Muscle of back (tissue), 13 donors: ENCODE measurements around the gene TBX18. TPM values are rescaled to one million over a fixed set of nuclear protein-coding genes. Genes with fewer than 3 reads are reported as not detected.
A peak's percentile ranks its signal among the peaks of the same experiment; 100 is the strongest.

Source experiments
- DNase-seq, 3 donors: peaks; one replicate each; pipeline versions ENCODE4 v3.0.0 to v3.0.0-alpha.2; 2013
- long read RNA-seq, 9 donors: transcript quantifications; one replicate each; lab custom pipeline, GENCODE V29; 2026
- polyA plus RNA-seq, 10 donors: library from polyadenylated mRNA; unstranded; fragments of 120-200 nt; gene quantifications; one replicate each; pipeline ENCODE4 v1.2.1, GENCODE V29; 2013; ENCODE audit not compliant: insufficient read length in 10 of 10

TBX18 gene
- 10 to 100 TPM in 8 of 10 donors, 1 to 10 TPM in 2; 9.2 to 30.6 (median 12.8) TPM for polyA plus RNA-seq
- long read RNA-seq, donor 1, partial matches to known transcripts: 0 of 2 reads
- long read RNA-seq, donor 1, other reads (novel, unspliced or antisense): 0 of 2 reads
- long read RNA-seq, donor 2: 0 reads
- long read RNA-seq, donor 3: 0 reads
- long read RNA-seq, donor 4, full-length matches to known transcripts: 1 of 1 reads
- long read RNA-seq, donor 4, partial matches to known transcripts: 0 of 1 reads
- long read RNA-seq, donor 4, other reads (novel, unspliced or antisense): 0 of 1 reads
- long read RNA-seq, donor 5, full-length matches to known transcripts: 2 of 2 reads
- long read RNA-seq, donor 5, partial matches to known transcripts: 0 of 2 reads
- long read RNA-seq, donor 5, other reads (novel, unspliced or antisense): 0 of 2 reads
- long read RNA-seq, donor 6, full-length matches to known transcripts: 4 of 4 reads
- long read RNA-seq, donor 6, partial matches to known transcripts: 0 of 4 reads
- long read RNA-seq, donor 6, other reads (novel, unspliced or antisense): 0 of 4 reads
- long read RNA-seq, donor 7, full-length matches to known transcripts: 2 of 2 reads
- long read RNA-seq, donor 7, partial matches to known transcripts: 0 of 2 reads
- long read RNA-seq, donor 7, other reads (novel, unspliced or antisense): 0 of 2 reads
- long read RNA-seq, donor 8, full-length matches to known transcripts: 6 of 6 reads
- long read RNA-seq, donor 8, partial matches to known transcripts: 0 of 6 reads
- long read RNA-seq, donor 8, other reads (novel, unspliced or antisense): 0 of 6 reads
- long read RNA-seq, donor 9: 0 reads

DNA sequence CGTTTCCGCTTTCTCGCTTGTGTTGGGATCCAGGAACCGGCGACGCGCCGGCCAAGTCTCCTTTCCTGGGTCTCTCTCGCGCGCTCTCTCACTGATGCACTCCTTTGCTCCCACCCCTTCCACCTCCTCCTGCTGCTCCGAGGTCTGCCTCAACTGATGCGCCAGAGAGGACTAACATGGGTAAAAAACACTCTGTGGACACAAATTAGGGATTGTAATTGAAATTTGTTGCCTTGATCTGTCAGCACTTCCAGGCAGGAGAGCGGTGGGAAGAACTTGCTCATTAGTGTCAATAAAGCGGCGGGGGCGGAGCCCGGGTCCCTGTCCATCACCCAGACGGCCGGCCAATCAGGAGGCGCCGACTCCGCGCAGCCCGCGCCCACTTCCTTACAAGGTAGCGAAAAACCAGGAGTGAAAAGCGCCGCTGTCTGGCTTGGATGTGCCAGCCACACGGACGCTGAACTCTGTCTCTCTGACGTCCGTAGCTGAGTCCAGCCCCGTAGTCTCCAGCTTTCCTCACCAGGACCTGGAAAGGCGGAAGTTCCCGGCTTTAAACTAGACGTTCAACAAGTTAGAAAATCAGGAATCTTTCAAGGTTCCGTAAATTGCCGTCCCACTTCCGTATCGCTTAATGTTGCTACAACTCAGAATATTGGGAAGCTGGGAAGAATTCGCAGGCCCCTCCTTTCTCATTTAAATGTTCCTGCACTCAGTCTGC lies at the start of gene TBX18:
TSS of gene TBX18 (minus strand) at position 267 of the 718 bp plus-strand sequence. CDS start 417 bp downstream, outside the sequence.
- peak; percentile 94 to 98 (median 97) for DNase-seq

DNA sequence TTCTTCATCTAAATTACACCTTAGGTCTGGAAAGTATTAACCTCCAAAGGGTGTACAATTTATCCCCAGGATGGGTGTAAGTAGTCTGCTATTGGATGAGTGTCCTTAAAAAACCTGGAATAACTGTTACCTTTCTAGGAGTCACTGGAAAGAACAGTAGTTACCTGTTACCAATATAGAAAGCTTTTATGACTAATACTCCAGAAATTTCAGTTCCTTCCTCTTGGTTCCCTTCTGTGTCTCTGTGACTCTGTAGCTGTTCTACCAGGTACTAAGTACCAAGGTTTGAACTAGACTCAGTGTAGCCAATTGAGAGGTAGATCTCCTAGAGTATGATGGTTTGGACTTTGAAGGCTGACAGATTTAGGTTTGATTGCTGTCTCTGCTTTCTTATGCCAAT lies 47.0 kb upstream of the TBX18 start:
- DNase-seq: no peak

DNA sequence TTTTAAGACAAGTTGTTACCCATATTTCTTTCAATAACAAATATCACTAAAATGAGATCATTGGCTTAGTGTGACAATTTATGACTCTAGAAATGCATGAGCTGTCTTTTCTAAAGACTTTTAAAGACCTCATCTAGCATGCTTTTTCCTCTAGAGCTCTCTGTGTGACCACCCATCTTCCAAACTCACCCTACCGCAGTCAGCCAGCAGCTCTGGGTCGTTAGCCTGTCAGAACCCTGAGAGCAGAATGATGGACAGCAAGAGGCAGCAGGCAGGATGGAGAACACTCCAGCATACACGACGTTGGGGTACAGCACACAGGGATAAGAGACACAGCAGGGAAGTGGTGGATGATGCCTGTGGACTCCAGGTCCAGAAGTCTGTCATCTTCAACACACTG lies 45.1 kb upstream of the TBX18 start:
- peak in 1 of 3 donors; percentile 51 for DNase-seq

DNA sequence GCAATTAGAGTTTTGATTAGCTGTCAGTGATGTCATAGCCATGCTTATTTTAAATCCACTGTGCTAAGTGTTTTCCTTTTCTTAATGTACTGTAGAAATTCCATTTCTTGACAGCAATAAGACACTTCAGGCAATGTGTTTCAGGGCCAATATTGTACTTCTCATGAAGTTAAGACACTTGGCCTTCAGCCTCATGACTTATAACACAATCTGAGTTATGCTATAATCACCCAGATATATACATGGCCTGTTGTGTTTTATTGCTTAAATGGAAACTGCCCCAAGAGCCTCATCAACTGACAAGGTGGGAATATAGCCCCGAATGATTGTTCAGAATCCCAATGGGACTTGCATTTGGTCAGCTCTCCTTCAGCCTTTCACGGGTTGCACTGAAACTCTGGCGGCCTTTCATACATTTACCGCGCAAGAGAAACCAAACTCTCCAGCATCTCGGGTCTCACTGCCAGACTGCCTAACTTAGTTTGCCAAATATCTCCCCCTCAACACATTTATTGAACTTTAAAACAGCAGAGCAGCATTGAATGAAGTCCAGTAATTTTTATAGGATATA lies 44.2 kb upstream of the TBX18 start:
- peak; percentile 19 to 83 (median 35) for DNase-seq

DNA sequence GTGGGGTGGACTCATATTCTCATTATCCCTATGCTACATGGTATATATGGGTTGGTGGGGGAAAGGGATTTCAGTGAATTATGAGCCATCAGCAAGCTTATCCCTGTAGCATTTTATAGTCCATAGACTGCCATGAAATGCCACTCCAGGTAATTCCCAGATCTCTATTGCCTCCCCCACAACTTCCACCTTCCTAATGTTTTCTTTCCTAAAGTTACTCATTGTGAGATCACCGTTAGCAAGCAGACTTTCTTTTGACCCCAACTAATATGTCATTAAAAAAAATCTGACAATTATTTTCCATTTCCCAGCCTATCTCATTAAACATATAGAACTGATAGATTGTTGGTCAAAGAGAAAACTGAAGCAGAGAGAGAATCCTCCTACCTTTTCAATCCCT lies 40.7 kb upstream of the TBX18 start:
- no peak for DNase-seq

DNA sequence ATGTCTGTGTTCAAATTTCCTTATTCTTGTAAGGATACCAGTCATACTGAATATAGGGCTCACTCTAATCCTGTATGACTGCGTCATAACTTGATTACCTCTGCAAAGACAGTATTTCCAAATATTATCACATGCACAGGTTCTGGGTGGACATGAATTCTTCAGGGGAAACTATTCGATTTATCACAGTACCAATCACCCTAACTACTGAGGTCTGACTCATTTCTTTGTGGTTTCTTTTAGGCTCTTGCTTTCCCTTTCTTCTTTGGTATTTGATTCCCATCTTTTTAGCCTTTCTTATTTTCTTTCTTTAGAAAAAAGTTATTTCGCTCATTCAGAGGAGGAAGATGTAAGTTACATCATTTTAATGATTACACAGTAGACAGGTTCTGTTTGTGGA lies 40.3 kb upstream of the TBX18 start:
- no peak for DNase-seq

DNA sequence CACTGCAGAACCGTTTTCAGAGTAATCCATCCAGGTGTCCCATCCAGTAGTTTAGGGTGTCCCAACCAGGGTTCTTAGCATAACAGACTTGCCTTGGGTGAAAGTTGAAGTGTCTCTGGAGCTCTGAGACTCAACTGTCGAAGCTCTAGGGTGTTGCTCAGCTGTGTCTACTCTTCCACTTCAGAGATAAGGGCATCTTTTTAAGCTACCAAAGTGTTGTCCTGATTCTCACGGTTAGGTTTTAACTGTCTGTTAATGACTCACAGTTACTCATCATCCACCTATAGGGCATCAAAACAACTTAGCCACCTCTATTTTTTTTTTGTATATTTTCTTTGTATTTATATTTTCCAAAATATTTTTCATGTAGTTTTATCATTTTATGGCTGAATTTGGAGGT lies 36.9 kb upstream of the TBX18 start:
- DNase-seq: no peak

DNA sequence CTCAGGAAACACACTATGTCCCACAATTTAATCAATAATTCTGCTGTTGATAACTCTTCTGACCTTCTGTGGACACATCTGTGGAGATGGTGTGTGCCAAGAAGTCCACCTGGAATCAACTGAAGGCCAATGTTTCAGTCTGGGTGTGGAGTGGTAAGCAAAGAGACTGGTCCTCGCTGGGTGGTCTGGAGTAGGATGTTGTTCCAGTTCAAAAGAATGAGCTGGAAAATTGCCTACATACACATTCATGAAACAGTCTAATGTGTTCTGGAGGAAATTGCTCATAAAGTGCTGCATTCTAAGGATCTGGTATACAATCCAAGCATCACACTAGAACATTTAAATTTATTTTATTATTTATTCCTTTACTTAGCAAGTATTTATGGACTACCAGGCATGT lies 33.9 kb upstream of the TBX18 start:
- DNase-seq: peak in 2 of 3 donors; percentile 33 to 57

DNA sequence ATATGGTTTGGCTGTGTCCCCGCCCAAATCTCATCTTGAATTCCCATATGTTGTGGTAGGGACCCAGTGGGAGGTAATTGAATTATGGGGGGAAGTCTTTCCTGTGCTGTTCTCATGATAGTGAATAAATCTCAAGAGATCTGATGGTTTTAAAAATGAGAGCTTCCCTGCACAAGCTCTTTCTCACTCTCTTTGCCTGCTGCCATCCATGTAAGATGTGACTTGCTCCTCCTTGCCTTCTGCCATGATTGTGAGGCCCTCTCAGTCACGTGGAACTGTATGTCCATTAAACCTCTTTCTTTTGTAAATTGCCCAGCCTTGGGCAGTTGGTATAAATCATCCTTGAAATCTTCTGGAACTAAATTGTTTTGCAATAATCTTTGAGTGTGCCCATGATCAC lies 31.9 kb upstream of the TBX18 start:
- no peak for DNase-seq

DNA sequence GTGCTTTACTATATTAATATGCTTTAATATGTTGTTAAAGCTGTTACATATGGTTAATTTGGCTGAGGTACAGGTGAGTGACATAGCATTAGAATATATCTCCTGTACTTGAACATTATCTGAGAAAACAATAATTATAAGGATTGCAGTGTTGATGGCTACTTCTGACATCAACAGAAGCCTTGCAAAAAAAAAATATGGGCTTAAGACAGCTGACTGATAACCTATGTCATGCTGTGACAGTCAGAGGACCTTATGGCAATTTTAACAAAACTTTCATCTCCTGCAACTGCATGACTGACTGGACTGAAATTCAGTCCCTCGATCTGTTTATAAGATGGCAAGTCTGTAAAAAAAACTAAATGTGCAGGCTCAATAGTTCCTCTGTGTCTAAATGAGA lies 27.5 kb upstream of the TBX18 start:
- DNase-seq: no peak

DNA sequence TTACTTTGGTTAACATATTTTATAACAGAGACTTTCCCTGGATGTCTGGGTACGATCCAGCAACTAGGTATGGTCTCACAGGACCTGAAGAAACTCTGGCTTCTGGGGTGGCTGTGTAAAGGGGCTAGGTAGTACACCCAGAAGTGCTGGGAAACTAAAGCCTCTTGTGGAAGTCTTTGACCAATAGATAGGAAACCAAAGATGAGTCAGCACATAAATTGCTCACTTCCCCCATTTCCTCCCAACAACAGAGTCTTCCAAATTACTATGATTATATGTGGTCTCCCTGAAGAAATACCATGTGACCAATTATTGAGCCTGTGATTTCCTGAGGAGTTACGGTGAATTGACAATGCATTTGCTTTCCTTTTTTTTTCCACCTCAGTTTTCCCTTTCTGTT lies 26.8 kb upstream of the TBX18 start:
- peak in 1 of 3 donors; percentile 6 for DNase-seq

DNA sequence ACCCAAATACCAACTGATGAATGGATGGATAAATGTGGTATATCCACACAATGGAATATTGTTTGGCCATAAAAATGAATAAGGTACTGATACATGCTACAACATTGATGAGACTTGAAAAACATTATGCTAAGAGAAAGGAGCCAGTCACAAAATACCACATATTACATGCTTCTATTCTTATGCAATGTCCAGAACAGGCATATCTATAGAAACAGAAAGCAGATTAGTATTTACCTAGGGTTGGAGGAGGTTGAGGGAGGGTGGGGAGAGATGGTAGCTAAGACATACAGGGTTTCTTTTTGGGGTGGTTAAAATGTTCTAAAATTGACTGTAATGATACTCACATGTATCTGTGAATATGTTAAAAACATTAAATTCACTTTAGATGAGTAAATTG lies 24.8 kb upstream of the TBX18 start:
- DNase-seq: no peak

DNA sequence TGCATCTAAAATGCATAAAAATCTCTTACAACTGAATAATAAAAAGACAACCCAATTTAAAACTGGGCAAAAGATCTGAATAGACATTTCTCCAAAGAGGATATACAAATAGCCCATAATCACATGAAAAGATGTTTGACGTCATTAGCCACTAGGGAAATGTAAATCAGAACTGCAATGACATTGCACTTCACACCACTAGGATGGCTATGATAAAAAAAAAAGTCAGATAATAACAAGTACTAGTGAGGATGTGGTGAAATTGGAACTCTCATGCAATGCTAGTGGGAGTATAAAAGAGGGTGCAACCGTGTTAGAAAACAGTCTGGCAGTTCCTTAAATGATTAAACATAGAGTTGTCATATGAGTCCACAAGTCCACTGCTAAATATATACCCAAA lies 24.3 kb upstream of the TBX18 start:
- no peak for DNase-seq

DNA sequence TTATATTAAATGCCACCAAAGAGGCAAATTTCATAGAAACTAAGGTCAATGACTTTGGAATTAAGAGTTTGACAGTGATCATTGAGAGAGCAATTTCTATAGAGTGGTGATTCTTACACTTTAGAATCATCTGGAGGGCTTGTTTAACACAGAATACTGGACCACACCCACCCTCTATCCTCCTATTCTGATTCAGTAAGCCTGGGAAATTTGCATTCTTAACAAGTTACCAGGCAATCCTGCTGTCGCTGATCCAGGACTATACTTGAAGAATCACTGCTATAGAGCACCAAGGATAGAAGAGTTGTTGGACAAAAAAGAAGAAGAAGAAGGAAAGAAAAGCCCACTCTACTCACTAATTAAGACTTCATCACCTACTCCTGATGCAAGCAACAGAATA lies 21.3 kb upstream of the TBX18 start:
- DNase-seq: peak in 1 of 3 donors; percentile 13

DNA sequence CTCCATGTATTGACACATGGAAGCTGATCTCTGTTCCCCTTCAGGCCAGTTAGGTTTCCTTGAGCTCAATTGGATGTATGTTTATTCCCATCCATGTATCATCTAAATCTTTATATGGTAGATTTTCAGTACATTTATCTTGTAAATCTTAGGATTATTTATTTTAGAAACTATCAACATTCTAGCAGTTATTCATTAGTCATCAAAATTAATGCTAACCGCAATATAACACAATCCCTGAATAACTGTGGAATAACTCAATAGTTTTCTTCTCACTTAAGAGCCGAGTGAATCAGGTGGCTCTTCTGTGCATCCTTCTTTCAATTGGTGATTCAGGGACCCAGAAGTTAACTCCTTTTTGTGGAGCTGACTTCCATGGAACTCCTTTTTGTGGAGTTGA lies 15.5 kb upstream of the TBX18 start:
- no peak for DNase-seq

DNA sequence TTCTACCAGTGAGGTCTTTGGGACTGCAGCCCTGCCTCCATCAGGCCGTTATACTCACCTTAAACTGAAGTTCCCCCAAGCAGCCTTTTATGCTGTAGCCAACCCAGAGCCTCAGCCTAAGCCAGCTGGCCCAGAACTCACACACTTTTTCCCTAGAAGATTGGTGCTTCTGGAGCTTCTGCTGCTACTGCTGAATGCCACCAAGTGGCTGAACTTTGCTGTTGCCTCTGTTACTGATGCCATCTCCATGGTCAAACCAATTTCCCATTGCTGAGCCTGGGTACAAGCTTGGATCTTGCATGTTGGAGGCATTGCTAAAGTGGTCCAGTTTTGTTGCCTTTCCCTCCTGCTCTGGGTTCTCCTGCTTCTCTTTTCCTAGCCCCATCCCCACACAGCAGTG lies 15.0 kb upstream of the TBX18 start:
- no peak for DNase-seq

DNA sequence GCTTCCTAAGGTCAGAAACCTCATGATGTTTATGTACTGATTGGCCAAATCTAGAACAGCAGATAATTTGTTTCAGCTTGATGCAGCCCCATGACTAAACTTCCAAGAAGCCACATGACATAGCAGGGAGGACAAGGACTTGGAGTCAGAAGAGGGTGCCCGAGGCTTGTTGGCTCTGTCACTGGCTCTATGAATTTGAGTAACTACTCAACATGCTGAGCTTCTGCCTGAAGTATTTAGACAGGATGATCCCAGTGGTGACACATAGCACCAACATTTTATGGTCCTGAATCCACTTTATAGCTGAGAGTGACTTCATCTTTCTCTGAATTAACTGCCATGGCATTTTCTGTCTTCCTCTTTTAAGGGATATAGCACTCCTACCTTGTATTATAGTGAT lies 13.5 kb upstream of the TBX18 start:
- DNase-seq: no peak

DNA sequence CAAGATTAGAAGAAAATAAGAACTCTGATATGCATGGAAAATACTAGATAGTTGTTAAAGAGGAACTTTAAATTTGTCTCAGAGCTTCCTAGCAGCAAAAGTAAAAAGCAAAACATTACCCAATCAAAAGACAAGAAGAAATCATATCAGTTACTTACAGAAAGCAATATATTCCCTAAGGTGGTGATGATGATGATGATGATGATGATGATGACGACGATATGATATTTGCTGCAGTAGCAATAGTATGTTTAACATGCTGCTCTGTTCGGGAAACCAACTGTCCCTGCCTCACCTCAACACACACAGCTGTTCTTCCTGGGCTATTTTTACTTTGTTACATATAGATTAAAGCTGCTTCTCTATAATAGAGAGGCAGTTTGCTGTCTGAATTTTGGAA lies 12.0 kb upstream of the TBX18 start:
- DNase-seq: peak in 1 of 3 donors; percentile 42

DNA sequence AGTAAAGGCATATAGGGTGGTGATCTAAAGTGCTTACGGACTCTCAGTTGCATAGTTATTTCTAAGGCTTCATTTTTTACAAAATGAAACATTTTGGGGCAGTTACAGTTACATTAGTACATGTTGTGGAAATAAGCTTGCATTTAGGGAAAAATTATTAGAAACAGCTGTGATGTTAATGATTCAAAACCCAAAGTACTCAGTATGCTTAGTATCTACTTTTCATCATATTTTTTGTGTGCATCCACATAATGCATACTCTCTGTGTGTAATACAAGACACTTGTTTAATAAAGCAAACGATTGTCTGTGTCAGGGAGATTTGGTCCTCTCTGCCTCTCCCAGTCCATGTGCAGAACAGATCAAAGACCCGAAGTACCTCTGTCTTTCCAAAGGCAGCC lies 11.4 kb upstream of the TBX18 start:
- DNase-seq: peak in 1 of 3 donors; percentile 69

DNA sequence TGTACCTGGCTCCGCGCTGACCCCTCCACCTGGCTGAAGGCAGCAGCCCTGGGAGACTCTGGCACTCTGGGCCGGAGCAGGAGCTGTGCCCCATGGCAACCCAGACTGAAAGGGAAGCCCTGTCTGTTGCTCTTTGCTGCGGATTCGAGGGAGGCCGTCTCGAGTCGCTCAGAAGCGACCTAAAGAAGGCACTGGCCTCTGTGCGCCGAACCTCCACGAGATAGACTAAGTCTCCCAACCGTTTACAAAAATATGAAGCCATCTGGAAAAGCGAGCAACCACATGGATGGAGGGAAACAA lies 10.5 kb upstream of the TBX18 start:
- peak in 1 of 3 donors; percentile 88 for DNase-seq

DNA sequence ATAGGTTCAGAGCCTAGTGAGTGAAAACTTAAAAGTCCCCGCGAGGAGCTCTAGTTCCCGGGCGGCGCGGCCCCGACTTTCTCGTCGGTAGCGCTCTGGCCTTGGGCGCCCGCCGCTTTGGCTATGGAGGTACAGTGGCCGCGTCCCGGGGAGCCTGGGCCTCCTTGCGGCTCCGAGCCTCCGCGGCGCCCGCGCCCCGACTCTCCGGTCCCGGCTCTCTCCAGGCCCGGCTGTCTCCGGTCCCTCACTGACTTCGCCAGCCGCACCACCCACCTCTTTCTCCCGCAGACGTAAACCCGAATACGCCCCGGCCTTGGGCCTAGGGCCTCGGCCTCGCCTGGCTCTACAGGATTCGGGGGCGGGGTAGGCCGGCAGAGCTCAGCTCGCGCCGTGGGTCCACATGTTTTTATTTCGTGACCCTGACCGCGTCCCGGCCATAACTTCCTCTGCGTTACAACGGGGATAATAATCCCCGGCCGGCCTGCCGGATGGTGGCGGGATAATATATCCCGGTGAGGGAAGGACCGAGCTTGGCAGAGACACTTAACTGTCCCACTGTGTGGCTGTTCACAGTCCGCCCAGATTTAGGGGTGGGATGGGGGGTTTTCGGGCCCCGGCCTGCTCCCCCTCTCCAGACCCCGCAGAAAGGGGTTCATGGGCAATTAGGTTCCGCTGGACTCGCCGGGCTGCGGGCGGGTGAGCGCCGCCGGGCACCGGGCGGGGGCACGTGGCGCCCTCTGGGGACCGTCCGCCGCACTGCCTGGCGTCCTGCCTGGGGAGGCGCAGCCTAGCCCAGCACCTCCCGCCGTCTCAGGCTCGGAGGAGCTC lies 10.0 kb upstream of the TBX18 start:
- DNase-seq: peak in 1 of 3 donors; percentile 90
